IPS DF 4.7 (cell line): ENCODE measurements around the gene DDAH1.
A peak's percentile ranks its signal among the peaks of the same experiment; 100 is the strongest.
"Not testable (repeated sequence)": the region's sequence is repeated elsewhere in the genome, so short reads cannot be mapped to it uniquely, and the experiment has no call there.

Experiments
- DNase-seq: peaks from one replicate; pipeline ENCODE4 v3.0.0-alpha.2; 2013; ENCODE audit warnings: low spot score; ENCODE audit errors: extremely low read depth

The DDAH1 gene

DNA sequence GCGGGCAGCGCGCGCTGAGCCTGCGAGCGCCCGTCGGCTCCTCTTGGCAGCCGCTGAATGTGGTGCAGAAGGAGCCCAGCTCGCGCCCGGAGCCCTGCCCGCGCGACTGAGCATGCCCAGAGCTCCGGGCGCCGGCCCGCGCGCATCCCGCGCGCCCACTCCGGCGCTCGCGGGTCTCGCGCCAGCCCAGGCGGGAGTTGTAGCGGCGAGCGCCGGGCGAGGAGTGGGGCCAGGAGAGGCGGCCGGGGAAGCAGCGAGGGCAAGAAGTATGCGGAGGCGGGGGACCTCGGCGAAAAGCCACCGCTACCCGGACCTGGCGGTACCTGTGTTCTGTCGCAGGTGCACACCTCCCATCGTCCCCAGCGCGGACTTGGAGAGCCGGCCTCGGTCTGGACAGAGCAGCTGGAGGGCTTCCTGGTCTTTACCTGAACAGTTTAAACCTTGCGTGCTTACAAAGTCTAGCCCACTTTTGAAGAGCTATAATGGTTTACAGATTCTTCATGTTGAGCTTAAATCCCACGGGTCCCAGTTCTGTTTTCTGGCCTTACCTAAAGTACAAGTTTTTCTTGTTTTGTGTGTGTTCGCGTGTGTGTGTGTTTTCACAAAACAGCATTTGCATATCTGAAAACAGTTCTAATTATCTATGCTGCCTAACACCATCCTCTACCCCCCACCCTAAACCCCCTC, at the start of gene DDAH1:
DDAH1 (minus strand) TSS at position 61 of the 687 bp plus-strand sequence. CDS start 114 bp downstream, outside the sequence.
- DNase-seq: no peak

DNA sequence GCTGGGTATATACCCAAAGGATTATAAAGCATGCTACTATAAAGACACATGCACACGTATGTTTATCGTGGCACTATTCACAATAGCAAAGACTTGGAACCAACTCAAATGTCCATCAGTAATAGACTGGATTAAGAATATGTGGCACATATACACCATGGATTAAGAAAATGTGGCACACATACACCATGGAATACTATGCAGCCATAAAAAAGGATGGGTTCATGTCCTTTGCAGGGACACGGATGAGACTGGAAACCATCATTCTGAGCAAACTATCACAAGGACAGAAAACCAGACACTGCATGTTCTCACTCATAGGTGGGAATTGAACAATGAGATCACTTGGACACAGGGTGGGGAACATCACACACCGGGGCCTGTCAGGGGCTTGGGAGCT, 49.0 kb upstream of the DDAH1 start:
- DNase-seq: not testable (repeated sequence)

DNA sequence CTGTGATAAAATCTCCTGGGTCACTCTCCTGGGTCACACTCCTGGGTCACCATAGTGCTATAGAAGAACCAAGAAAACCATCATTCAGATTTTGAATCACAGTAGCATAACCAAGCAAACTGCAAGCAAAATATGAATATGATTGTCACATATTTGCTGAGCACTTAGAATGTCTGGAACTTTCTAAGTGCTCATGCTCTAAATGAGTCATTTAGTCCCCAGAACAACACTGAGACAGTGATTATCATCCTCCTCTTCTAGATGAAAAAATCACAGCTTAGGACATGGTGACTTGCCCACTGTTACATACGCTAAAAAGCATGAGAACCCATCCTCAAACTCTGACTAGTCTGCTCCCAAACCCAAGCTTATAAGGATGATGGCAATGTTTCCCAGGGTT, 39.5 kb upstream of the DDAH1 start:
- DNase-seq: no peak

DNA sequence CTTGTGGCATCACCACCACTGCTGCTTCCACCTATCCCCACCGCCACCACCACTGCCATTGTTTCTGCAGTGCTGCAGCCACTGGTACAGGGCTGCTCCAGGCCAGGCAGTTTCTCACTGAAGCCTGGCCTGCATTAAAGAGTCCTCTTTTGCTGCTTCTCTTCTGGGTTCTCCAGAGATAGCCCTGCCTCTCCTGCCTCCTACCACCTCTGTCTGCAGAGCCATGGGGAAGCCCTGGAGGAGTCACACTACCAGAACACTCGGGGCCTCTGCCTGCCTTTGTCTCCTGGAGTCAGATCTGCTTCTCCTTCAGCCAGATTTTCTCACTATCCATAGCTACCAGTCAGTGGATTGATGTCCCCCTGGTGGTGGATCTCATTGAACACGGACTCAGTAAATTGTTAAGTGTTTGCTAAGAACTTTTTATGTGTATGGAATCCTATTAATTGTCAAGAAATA, 37.7 kb upstream of the DDAH1 start:
- peak; percentile 68 for DNase-seq

DNA sequence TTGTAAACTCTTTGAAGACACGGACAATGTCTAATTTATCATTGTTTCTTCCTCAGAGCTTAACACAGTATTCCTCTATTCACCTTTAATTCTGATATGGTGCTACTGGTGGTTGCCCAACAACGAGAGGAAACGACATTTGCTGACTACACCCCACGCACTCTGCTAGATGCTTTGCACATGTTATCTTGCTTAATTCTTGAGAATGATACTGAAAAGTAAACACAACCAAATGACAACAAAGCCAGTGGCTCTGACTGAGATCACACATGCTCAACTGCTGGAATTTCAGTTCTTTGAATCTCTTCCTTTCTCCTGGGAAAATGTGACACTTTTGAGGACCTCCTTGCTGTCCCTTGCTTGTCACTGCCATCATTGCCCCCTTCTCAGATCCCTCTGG, 37.2 kb upstream of the DDAH1 start:
- no peak for DNase-seq

DNA sequence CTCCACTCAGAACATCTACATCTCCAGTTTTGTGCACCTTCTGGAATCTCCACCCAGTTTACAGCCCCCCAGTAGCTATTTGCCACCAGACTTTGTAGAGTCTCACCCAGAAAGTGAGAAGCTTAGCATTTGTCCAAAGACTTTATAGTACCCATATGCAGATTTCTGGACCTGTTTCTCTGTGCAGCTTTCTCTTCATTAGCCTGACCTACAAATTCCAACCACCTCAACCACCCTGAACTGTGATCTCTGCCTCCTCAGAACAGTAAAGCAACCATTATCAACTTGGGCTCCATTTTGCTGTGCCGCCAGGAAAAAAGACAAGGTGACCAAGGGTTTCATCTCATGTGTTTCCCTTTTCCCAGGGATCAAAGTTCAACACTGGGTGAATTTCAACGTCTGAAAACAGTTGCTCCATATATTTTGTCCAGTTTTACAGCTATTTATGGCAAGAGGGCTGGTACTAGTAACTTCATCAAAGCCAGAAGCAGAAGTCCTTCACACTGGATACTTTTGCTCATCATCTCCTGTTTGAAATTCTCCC, 36.5 kb upstream of the DDAH1 start:
- DNase-seq: no peak

DNA sequence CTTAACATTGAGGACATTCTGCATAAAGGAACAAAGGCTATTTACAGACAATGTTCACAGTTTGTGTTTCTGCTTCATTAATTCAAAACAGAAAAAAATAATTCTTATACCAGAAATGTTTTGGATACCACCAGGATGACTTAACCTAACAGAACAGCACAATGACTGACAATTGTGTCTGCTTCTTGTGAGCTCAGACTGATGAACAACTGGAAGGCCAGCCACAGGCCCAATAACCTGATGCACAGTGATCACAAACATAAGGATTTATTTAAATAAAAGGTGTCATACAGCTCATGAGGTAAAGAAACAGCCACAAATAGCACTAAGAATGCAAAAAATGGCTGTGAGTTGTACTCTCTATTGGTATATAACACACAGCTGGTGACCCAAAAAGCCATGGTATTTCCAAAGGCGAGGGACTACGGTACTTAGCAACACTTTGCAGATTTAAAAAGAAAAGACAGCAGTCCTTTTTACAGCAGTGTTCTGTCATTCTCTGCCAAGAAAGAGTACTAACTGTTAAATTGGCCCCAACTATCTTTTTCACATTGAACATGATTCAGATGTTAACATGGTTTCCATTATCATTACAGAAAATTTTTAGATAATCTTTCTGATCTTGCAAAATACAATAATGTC, 32.1 kb upstream of the DDAH1 start:
- no peak for DNase-seq

DNA sequence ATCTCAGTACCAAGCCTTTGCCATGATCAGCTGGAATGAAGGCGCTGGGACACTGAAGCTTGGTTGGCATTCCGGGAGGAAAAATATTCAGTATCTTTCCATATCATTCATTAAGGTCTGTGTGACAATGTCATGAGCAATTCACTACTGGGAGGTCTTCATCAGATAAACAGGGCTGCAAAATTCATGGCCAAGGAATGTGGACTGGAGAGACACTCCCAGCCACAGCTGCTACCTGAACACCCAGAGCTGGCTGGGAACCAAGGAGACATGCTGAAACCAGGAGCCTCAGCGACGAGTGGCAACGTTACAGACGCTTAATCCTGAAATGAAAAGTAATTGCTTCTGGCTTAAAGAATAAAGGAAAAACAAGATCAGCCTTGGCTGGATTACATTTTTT, 30.6 kb upstream of the DDAH1 start:
- DNase-seq: no peak

DNA sequence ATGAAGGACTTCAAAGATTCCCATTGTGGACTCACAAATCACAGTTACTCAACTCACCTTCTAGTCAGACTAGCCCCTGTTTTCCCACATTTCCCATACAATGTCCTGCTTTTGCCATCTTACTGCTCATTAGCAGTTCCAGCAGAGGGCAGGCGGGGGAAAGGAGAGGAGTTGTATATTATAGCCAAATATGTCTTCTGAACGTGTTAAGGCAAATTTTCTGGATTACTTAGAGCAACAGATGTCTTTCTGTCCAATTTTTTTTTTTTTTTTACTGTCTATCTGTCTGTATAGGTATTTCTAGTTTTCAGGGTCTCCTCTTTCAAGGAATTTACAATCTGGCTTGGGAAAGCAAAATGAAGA, 29.9 kb upstream of the DDAH1 start:
- DNase-seq: no peak

DNA sequence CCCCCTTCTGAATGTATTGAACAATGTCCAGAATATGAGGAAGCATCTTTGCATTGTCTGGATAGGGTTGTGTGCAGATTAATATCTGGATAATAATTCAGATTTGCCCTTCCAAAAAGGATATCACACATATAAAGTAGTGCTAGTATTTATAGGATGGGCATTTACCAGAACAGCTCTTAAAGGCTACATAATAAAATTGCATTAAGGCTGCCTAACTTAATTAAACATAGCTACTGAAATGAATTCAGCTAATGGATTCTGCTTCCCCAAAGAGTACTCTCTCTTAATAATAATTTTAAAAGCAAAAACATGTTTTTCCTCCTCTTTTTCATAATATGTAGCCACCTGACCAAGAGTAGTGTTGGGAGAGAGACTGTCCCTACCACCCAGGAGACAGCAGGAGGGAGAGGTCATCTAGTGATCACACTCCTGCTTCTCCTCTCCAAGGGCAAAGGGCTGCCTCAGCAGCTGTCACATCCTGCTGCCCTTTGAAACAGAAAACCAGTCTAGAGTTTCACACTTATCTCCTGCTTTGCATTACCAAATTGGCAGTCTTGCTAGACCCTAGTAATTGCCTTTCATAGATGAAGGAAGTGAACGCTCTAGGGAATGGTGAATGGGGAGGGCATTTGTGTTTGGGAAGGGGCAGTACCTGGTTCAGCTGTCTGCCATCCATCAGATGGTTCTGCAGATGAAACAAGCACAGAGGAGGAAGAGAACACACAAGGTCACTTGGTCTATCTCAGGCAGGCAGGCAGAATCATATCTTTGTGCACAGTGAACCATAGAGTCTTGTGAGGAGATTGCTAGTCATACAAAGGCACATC, 29.3 kb upstream of the DDAH1 start:
- no peak for DNase-seq

DNA sequence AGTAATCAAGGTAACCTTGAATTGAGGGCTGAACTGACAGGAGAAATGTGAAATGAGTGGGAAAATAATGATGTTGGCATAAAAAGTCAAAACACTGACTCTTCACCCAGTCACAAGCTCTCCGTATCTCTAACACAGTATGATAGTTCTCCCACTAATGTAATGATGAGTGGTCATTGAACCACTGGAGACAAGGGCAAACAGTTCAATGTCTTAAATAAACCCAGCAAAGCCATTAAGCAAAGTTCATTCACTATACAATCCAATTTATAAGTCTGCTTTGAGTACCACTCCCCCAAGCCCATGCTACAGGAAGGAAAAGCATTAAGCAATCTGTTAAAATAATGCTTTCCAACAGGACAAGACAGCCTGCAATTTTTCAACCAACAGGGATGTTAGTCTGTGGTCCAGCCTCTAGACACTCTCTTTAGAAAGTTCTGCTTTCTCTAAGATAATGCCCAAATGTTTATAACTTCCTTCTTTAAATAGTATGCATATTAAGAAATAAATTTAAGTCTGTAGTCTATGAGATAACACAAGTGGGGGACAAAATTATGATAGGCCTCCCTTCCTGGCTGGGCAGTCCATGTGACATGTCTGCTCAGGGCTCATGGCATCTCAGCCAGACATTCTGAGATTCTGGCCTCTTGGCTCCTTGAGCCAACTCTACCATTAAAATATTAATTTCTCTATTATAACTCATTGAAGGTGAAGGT, 25.5 kb upstream of the DDAH1 start:
- DNase-seq: no peak

DNA sequence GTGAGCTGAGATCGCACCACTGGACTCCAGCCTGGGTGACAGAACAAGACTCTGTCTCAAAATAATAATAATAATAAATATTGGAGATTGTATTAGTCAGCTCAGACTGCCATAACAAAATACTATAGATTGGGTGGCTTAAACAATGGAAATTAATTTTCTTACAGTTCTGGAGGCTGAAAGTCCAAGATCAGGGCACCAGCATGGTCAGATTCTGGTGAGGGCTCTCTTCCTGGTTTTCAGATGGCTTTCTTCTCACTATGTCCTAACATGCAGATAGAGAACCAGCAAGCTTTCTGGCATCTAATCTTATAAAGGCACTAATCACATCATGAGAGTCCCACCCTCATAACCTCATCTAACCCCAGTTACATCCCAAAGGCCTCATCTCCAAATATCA, 23.2 kb upstream of the DDAH1 start:
- DNase-seq: no peak

DNA sequence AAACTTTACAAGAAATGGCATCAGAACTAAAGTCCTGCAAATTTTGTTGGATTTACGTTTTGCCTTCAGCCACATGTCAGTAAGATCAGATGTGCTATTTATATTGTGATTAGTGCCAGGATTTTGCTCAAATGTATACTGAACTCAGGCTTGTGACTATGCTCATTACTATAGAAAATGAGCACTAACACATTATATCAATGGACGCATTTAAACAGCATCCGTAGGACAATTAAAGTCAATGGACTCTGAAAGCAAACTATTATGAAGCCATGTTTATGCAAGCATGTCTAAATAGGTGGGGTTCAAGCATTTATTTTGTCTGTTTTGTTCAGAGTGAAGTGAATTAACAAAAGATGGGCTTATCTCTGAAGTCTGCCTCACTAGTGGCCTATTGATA, 20.6 kb upstream of the DDAH1 start:
- no peak for DNase-seq

DNA sequence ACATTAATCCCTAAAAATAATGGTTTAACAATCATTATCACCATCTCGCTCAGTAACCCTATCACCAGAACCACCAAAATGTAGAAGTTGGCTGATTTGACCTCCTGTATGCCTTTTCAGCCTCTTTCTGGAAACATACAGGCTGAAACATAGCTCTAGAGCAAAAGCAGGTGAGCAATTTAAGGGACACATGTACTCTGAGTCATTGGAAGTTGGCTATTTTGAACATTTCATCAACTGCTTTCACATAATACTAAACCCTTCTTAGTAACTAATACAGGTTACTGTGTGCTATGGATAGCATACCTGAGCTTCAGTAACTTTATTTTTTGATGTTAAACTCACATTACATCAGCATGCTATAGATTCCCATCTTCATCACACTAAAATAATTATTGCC, 19.8 kb upstream of the DDAH1 start:
- DNase-seq: no peak

DNA sequence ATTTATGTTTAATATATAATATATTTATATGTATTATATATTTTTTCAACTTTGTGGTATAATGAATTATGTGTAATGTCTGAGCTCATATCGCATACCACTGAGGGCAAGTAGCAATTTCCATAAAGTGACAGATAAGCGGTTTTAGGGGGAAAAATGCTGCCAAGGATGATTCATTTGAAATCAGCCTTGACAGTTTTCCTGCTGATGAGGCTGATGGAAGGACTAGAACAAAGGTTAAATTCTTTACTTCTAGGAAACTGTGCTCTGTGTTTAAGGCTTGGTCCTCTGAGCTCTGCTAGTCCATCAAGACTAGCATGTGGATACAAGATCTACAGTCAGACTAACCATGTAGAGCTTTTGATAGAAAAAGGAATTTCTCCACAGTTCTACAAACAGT, 19.3 kb upstream of the DDAH1 start:
- no peak for DNase-seq

DNA sequence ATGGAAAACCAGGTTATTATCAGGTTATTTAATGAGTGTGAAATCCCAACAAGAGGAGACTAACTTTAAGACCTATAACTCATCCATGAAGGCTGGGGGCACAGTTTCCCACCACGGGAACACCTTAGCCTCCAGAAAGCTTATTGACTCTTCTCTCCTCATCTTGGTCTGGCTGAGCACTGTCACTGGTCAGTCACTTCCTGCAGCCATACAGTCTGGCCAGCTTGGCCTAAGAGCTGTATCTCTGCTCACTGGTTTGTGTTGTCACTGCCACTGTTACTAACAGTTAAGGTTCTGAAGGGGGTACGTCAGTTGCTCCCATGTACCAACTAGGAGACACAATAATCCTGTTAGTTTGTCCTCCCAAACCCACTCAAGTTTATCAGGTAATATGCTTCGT, 16.7 kb upstream of the DDAH1 start:
- DNase-seq: no peak

DNA sequence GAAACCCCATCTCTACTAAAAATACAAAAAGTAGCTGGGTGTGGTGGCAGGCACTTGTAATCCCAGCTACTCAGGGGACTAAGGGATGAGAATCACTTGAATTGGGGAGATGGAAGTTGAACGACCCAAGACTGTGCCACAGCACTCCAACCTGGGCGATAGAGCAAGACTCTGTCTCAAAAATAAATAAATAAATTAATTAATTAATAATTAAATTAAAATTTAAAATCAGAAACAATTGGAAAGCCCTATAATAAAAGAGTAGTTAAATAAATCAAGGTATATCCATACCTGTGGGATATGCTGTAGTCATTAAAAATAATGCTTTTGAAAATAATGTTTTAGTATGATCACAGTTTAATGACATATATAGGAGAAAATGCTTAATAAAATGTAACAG, 15.6 kb upstream of the DDAH1 start:
- no peak for DNase-seq

DNA sequence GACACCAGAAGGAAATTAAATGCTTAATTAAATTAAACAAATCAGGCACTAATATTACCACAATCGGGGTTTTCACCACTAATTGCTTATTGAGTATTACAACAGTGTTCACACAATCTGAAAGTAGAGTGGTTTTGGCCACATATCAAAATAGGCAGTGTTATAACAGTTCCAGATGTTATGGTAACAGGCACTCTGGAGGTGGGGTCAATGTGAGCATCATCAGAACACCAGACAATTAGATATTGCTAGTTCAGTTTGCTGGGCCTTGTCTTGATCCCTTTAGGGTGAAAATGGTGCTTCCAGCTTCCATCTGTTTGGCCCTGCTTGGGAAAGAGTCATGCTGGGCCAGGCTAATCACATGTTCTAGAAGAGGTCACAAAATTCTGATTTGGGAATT, 14.5 kb upstream of the DDAH1 start:
- DNase-seq: no peak

DNA sequence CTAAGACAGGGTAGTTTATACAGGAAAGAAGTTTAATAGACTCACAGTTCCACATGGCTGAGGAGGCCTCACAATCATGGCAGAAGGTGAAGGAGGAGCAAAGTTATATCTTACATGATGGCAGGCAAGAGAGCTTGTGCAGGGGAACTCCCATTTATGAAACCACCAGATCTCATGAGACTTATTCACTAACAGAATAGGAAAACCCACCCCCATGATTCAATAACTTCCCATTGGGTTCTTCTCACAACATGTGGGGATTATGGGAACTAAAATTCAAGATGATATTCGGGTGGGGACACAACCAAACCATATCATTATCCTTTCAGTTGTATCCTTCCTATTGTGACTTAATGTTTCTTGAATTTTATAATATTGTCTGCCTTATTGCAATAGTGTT, 13.4 kb upstream of the DDAH1 start:
- DNase-seq: no peak

DNA sequence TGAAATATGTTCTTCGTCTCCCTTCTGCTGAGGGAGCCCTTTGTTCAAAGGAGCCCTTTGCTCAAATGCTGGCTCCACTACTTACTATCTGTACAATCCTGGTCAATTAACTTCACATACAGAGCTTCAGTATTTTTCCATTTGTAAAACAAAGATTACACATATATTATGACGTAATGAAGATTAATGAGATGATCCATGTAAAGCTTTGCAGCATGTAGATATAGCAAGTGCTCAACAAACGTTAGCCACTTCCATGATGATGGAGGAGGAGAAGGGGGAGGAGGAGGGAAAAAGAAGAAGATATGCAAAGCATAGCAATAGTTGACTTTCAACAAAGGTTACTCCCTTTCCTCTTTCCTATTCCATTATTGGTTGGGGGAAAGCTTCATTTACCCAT, 10.1 kb upstream of the DDAH1 start:
- no peak for DNase-seq

DNA sequence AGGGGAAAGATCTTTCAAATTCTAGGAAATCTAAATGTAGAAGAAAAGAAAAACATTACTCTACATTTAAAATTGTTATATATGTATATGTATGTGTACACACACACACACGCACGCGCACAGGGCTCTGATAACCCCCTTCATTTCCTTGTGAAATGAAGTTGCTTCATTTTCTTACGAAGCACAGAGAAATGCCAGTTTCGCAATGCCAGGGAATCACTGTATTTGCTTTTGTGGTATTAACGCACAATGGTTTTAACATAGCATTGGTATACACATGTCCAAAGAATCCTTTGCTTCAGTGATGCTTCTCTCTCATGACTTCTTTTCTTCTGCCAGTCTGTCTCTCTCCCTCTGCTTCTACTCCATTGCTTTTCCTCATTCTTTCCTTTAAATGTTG, 8.4 kb upstream of the DDAH1 start:
- no peak for DNase-seq

DNA sequence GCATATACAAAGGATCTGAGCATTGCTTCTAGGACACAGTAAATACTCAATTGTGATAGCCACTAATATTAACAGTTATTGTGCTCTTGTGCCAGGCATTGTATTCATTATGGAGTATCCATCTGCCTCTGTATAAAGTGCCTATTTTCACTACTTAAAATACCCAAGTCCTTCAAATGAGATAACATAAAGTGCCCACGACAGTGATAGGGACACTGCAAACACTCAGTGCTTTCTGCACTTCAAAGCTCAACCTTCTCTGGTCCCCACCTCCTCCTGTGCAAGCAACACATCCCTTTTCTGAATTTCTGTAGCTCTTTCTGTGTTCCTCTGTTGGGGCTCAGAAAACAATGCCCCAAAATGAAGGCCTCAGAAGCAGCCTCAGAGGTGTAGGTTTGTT, 6.6 kb upstream of the DDAH1 start:
- no peak for DNase-seq
